Endodermal cell (in vitro differentiated cells): ENCODE results near the gene CXCL17. TPM values are rescaled to one million over a fixed set of nuclear protein-coding genes. Genes with fewer than 3 reads are reported as not detected.
"Not testable (repeated sequence)": the region's sequence is repeated elsewhere in the genome, so short reads cannot be mapped to it uniquely, and the experiment has no call there.

Experiments
- DNase-seq: peaks from one replicate; pipeline ENCODE4 v3.0.0-alpha.2; 2017
- H3K27ac ChIP-seq: 2 replicates; pipeline ENCODE4 v1.5.1; 2013; ENCODE audit warnings: mild to moderate bottlenecking, low read depth, low read length, moderate library complexity
- H3K27me3 ChIP-seq: 2 replicates; pipeline ENCODE4 v1.6.1; 2013; ENCODE audit warnings: mild to moderate bottlenecking, low read length, moderate library complexity; ENCODE audit not compliant: insufficient read depth, control insufficient read depth, poor library complexity, severe bottlenecking
- H3K36me3 ChIP-seq: 2 replicates; pipeline ENCODE4 v1.7.0; 2013; ENCODE audit warnings: mild to moderate bottlenecking, low read length, moderate library complexity; ENCODE audit not compliant: control insufficient read depth, insufficient read depth
- H3K4me1 ChIP-seq: one replicate; pipeline ENCODE4 v1.7.0; 2013; ENCODE audit warnings: low read length; ENCODE audit not compliant: control insufficient read depth, insufficient read depth
- H3K4me3 ChIP-seq: 2 replicates; pipeline ENCODE4 v1.5.1; 2013; ENCODE audit warnings: mild to moderate bottlenecking, low read length, moderate library complexity
- H3K9ac ChIP-seq: 2 replicates; pipeline ENCODE4 v1.6.1; 2013; ENCODE audit warnings: mild to moderate bottlenecking, low read length, moderate library complexity; ENCODE audit not compliant: poor library complexity, severe bottlenecking; ENCODE audit errors: extremely low read depth
- H3K9me3 ChIP-seq: 2 replicates; pipeline ENCODE4 v1.6.1; 2013; ENCODE audit warnings: mild to moderate bottlenecking, low read length, moderate library complexity; ENCODE audit not compliant: control insufficient read depth
- H3K27ac Mint-ChIP-seq: 2 replicates; pipeline ENCODE4 v1.8.0; 2020; ENCODE audit warnings: mixed read lengths
- H3K27me3 Mint-ChIP-seq: 2 replicates; pipeline ENCODE4 v1.8.0; 2021; ENCODE audit warnings: mild to moderate bottlenecking, mixed read lengths; ENCODE audit not compliant: insufficient read depth
- H3K36me3 Mint-ChIP-seq: 2 replicates; pipeline ENCODE4 v1.8.0; 2020; ENCODE audit warnings: low read depth, mixed read lengths
- H3K4me1 Mint-ChIP-seq: 2 replicates; pipeline ENCODE4 v1.8.0; 2020; ENCODE audit warnings: mixed read lengths
- H3K4me3 Mint-ChIP-seq: 2 replicates; pipeline ENCODE4 v1.8.0; 2020; ENCODE audit warnings: mild to moderate bottlenecking, moderate library complexity, mixed read lengths
- H3K9me3 Mint-ChIP-seq: 2 replicates; pipeline ENCODE4 v1.8.0; 2020; ENCODE audit warnings: mild to moderate bottlenecking, mixed read lengths
- WGBS, 2 experiments: methylation state at CpG; one replicate each; pipeline versions ENCODE4 v1.1.5 to v1.1.7; 2013; ENCODE audit warnings: missing lambda C conversion rate in 2 of 2, mixed read lengths in 1 of 2; ENCODE audit not compliant: insufficient coverage in 1 of 2, insufficient read length in 1 of 2; 5-methylcytosine and 5-hydroxymethylcytosine counted together
- total RNA-seq, 2 donors: library from RNA; stranded (reverse); fragmentation: NEBNext Ultra II Directional in 1 of 2; extraction: Animal tissue kit (Norgen Biotek cat#: 25700) in 1 of 2; gene quantifications; 2 replicates in 1 of 2; 3 replicates in 1 of 2; pipeline ENCODE4 v1.2.1, GENCODE V29; 2021
- TF ChIP-seq, protein P1 (sequence below): fragments of 200-600 bp; sonication (generic); conservative IDR thresholded peaks from 2 replicates; pipeline ENCODE4 v1.5.0; 2021; ENCODE audit warnings: antibody characterized with exemption, mild to moderate bottlenecking

The CXCL17 gene
- total RNA-seq, 2 donors from 2014 or later = 0.37 TPM; not detected in 1

DNA sequence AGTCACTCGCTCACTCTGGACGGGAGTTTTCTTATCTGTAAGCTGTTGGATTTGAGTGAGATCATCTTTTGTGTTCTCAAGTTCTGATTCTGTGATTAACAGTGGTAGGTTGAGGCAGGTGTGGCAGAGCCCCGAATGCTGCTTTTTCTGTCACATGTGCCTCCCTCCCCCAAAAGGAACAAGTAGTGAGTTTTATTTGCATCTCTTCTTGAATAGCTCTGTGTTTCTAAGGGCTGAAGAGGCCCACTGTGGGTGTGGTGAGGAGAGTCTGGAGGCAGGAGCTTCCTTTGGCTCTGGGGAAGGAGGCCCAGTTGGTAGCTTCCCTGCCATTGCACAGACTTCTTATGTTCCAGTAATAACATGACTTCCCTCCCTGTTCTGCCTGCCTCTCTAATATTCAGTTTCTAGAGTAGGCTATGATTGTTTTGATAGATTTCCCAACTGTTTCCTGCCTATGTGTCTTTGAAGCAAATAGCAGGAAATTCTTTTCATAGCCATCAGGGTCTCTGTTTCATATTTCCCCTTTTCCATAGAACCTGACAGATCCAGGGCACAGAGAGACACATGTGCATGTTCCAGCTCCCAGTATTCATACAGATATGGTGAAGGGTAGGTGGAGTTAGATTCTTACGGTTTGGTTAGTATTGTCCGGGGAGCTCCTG is 23.9 kb upstream of the CXCL17 start:
- no peaks in the 10 kb centered on the region for H3K27me3 ChIP-seq
- H3K27ac Mint-ChIP-seq = peak overlapping the region; percentile 82
- 91% methylated on average over 5 of the region's 5 CpGs; no CpG with 5 or more reads in 1 of the 2 experiments for WGBS, 2 experiments

DNA sequence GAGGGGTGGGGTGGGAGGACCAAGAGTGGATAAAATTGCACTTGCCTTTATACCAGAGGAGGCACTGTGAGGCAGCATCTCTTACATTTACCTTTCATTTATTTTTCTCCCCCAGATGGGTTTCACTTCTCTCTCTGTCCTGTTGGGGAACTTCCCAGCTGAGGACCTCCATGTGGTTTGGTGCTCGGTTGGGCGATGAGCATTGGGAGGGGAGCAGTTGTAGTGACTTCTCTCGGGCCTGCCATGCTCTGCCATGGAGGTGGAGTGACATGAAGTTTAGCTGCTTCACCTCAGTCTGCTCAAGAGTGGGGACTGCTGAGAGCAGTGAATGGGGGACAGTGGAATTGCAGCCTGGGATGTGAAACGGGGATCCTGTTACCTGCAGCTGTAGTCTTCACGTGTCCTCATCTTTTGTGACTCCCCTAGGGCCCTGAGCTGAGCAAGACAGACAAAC is 23.1 kb upstream of the CXCL17 start:
- no peaks in the 10 kb centered on the region for H3K36me3 Mint-ChIP-seq
- no peaks in the 10 kb centered on the region for H3K27me3 Mint-ChIP-seq
- no peaks in the 10 kb centered on the region for H3K36me3 ChIP-seq
- no peaks in the 10 kb centered on the region for H3K9me3 Mint-ChIP-seq
- H3K9ac ChIP-seq = no peak overlapping the region
- 88 to 92% methylated on average over 5 of the region's 5 CpGs for WGBS, 2 experiments
- no peak overlapping the region for H3K4me3 ChIP-seq
- H3K27me3 ChIP-seq = no peaks in the 10 kb centered on the region
- H3K27ac ChIP-seq = no peak overlapping the region
- H3K4me1 ChIP-seq = peaks cover 8% of the 10 kb centered on the region
- H3K4me1 Mint-ChIP-seq = peaks cover 21% of the 10 kb centered on the region
- peak overlapping the region; percentile 82 for H3K27ac Mint-ChIP-seq
- H3K9me3 ChIP-seq = no peaks in the 10 kb centered on the region
- peak; percentile 52 for DNase-seq
- no peak overlapping the region for H3K4me3 Mint-ChIP-seq
- TF ChIP-seq, protein P1, sequence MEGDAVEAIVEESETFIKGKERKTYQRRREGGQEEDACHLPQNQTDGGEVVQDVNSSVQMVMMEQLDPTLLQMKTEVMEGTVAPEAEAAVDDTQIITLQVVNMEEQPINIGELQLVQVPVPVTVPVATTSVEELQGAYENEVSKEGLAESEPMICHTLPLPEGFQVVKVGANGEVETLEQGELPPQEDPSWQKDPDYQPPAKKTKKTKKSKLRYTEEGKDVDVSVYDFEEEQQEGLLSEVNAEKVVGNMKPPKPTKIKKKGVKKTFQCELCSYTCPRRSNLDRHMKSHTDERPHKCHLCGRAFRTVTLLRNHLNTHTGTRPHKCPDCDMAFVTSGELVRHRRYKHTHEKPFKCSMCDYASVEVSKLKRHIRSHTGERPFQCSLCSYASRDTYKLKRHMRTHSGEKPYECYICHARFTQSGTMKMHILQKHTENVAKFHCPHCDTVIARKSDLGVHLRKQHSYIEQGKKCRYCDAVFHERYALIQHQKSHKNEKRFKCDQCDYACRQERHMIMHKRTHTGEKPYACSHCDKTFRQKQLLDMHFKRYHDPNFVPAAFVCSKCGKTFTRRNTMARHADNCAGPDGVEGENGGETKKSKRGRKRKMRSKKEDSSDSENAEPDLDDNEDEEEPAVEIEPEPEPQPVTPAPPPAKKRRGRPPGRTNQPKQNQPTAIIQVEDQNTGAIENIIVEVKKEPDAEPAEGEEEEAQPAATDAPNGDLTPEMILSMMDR = peak; percentile 46

More for the DNA sequence above, 23.9 kb upstream of the CXCL17 start:
- H3K4me1 Mint-ChIP-seq = peaks cover 23% of the 10 kb centered on the region
- Histone ChIP-seq H3K36me3 (no peaks in the 10 kb centered on the region), H3K4me3 (no peak overlapping the region), H3K27ac (no peak overlapping the region), H3K9ac (no peak overlapping the region), H3K9me3 (no peaks in the 10 kb centered on the region), H3K4me1 (peaks cover 8% of the 10 kb centered on the region)
- H3K27me3 Mint-ChIP-seq = no peaks in the 10 kb centered on the region
- TF ChIP-seq, protein P1 = no peak
- no peak for DNase-seq
- no peak overlapping the region for H3K4me3 Mint-ChIP-seq
- no peaks in the 10 kb centered on the region for H3K9me3 Mint-ChIP-seq
- H3K36me3 Mint-ChIP-seq = no peaks in the 10 kb centered on the region

DNA sequence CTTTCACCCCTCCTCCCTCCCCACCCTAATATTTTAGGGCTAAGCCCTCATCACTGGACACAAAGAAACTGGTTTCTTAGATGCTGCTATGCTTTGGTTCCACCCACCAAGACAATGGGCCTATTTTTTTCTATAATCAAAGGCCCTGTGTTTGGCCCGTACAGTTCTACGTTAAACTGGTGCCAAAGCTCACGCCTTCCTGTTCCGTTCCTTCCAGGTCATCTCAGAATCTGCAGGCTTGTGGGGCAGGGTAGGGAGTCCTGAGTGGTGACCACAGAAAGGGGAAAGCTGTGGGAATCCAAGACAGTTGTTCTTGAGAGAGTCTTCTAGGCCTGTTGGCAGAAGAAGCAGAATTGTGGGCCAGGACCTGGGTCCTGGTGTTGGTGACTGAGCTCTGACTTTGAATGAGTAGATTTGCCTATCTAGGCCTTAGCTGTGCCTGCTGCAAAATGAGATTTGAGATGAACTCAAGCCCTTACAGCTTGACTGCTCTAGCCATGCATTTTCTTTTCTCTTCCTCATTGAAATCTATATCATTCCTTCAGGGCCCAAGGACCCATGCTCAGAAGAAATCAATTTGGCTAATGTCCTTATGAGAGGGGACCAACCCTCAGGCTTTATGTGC is 19.1 kb upstream of the CXCL17 start:
- 89 to 97% methylated on average over 4 of the region's 4 CpGs for WGBS, 2 experiments

DNA sequence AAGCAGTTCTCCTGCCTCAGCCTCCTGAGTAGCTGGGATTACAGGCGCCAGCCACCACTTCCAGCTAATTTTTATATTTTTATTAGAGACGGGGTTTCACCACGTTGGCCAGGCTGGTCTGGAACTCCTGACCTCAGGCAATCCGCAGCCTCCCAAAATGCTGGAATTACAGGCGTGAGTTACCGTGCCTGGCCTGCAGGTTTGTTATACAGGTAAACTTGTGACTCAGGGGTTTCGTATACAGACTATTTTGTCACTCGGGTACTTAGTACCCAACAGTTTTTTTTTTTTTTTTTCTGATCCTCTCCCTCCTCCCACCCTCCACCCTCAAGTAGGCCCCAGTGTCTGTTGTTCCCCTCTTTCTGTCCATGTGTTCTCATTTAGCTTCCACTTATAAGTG is 18.5 kb upstream of the CXCL17 start:
- not testable (repeated sequence) for H3K4me3 ChIP-seq, H3K4me3 Mint-ChIP-seq, H3K36me3 Mint-ChIP-seq, H3K27me3 Mint-ChIP-seq, H3K27me3 ChIP-seq, H3K9me3 Mint-ChIP-seq, H3K36me3 ChIP-seq, H3K27ac ChIP-seq, DNase-seq, H3K4me1 Mint-ChIP-seq, H3K9ac ChIP-seq, H3K27ac Mint-ChIP-seq, H3K4me1 ChIP-seq, H3K9me3 ChIP-seq
- WGBS, 2 experiments = 92 to 94% methylated on average over 7 to 8 of the region's 8 CpGs

More for the DNA sequence above, 19.1 kb upstream of the CXCL17 start:
- H3K9me3 Mint-ChIP-seq = no peaks in the 10 kb centered on the region
- no peak overlapping the region for H3K27ac Mint-ChIP-seq
- Histone ChIP-seq H3K4me1 (peaks cover 8% of the 10 kb centered on the region), H3K9me3 (no peaks in the 10 kb centered on the region), H3K9ac (no peak overlapping the region), H3K27ac (no peak overlapping the region), H3K4me3 (no peak overlapping the region), H3K27me3 (no peaks in the 10 kb centered on the region), H3K36me3 (no peaks in the 10 kb centered on the region)
- DNase-seq = no peak
- H3K27me3 Mint-ChIP-seq = no peaks in the 10 kb centered on the region
- peaks cover 16% of the 10 kb centered on the region for H3K4me1 Mint-ChIP-seq
- TF ChIP-seq, protein P1 = no peak
- H3K36me3 Mint-ChIP-seq = peaks cover 3% of the 10 kb centered on the region
- no peak overlapping the region for H3K4me3 Mint-ChIP-seq
